ENCODE measurements around the gene STK32B.

The STK32B gene

DNA sequence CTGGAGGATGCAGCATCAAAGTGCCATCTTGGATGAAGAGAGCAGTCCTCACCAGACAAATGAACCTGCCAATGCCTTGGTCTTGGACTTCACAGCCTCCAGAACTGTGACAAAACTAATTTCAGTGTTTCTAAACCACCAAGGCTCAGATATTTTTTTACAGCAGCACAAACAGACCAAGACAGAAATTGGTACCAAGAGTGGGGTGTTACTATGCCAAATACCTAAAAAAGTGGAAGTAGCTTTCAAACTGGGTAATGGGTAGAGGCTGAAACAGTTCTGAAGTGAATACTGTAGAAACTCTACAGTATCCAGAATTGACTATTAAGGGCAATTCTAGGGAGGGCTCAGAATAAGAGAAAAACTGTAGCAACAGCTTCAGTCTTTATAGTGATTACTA is 170.8 kb downstream of the STK32B start:
- no peaks in the 10 kb centered on the region for H3K36me3 ChIP-seq (ENCODE audit: insufficient read depth, low read length)
- no peaks in the 10 kb centered on the region for H3K79me2 ChIP-seq (ENCODE audit: insufficient read depth, low read length)
- no peak overlapping the region for H3K4me2 ChIP-seq (ENCODE audit: low read depth, low read length, poor library complexity, severe bottlenecking)
- H2AFZ ChIP-seq (ENCODE audit: low read length) = no peak overlapping the region
- no peaks in the 10 kb centered on the region for H3K4me1 ChIP-seq (ENCODE audit: insufficient read depth, low read length, poor library complexity, severe bottlenecking)
- H3K27me3 ChIP-seq (ENCODE audit: insufficient read depth, low read length, poor library complexity, severe bottlenecking) = no peaks in the 10 kb centered on the region
- H3K9me3 ChIP-seq (ENCODE audit: insufficient read depth, low read depth, low read length) = no peaks in the 10 kb centered on the region
- no peaks in the 10 kb centered on the region for H3F3A ChIP-seq (ENCODE audit: low read depth)
- H3K9me2 ChIP-seq (replicated peaks; ENCODE audit: low read depth, low read length) = no peaks in the 10 kb centered on the region
- H4K20me1 ChIP-seq (ENCODE audit: insufficient read depth, low read length, poor library complexity, severe bottlenecking) = no peaks in the 10 kb centered on the region
- H3K9ac ChIP-seq (ENCODE audit: low read depth, low read length, poor library complexity, severe bottlenecking) = no peak overlapping the region
- H3K4me3 ChIP-seq (ENCODE audit: low read length, poor library complexity, severe bottlenecking) = no peak overlapping the region
- TF ChIP-seq, protein P1, sequence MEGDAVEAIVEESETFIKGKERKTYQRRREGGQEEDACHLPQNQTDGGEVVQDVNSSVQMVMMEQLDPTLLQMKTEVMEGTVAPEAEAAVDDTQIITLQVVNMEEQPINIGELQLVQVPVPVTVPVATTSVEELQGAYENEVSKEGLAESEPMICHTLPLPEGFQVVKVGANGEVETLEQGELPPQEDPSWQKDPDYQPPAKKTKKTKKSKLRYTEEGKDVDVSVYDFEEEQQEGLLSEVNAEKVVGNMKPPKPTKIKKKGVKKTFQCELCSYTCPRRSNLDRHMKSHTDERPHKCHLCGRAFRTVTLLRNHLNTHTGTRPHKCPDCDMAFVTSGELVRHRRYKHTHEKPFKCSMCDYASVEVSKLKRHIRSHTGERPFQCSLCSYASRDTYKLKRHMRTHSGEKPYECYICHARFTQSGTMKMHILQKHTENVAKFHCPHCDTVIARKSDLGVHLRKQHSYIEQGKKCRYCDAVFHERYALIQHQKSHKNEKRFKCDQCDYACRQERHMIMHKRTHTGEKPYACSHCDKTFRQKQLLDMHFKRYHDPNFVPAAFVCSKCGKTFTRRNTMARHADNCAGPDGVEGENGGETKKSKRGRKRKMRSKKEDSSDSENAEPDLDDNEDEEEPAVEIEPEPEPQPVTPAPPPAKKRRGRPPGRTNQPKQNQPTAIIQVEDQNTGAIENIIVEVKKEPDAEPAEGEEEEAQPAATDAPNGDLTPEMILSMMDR (conservative IDR thresholded peaks at IDR 0.05; ENCODE audit: low read length) = no peak
- no peak for TF ChIP-seq EZH2phosphoT487 (IDR thresholded peaks at IDR 0.05; ENCODE audit: borderline replicate concordance)

- no peaks in the 10 kb centered on the region for H3K9me2 ChIP-seq (replicated peaks; ENCODE audit: low read depth, low read length)
- no peak for TF ChIP-seq EZH2phosphoT487 (IDR thresholded peaks at IDR 0.05; ENCODE audit: borderline replicate concordance)
- TF ChIP-seq, protein P1 (conservative IDR thresholded peaks at IDR 0.05; ENCODE audit: low read length) = no peak
- no peaks in the 10 kb centered on the region for H3K79me2 ChIP-seq (ENCODE audit: insufficient read depth, low read length)
- H3K9me3 ChIP-seq (ENCODE audit: insufficient read depth, low read depth, low read length) = no peaks in the 10 kb centered on the region
- H3K27me3 ChIP-seq (ENCODE audit: insufficient read depth, low read length, poor library complexity, severe bottlenecking) = no peaks in the 10 kb centered on the region
- no peaks in the 10 kb centered on the region for H3K4me1 ChIP-seq (ENCODE audit: insufficient read depth, low read length, poor library complexity, severe bottlenecking)
- no peaks in the 10 kb centered on the region for H3K36me3 ChIP-seq (ENCODE audit: insufficient read depth, low read length)
- H3K9ac ChIP-seq (ENCODE audit: low read depth, low read length, poor library complexity, severe bottlenecking) = no peak overlapping the region
- H3K4me2 ChIP-seq (ENCODE audit: low read depth, low read length, poor library complexity, severe bottlenecking) = no peak overlapping the region
- no peaks in the 10 kb centered on the region for H3F3A ChIP-seq (ENCODE audit: low read depth)
- H3K4me3 ChIP-seq (ENCODE audit: low read length, poor library complexity, severe bottlenecking) = no peak overlapping the region
- no peak overlapping the region for H2AFZ ChIP-seq (ENCODE audit: low read length)
- no peaks in the 10 kb centered on the region for H4K20me1 ChIP-seq (ENCODE audit: insufficient read depth, low read length, poor library complexity, severe bottlenecking)
Measured at GRCh38 chr4:5222951-5223350, 171.7 kb downstream of the STK32B start.

DNA sequence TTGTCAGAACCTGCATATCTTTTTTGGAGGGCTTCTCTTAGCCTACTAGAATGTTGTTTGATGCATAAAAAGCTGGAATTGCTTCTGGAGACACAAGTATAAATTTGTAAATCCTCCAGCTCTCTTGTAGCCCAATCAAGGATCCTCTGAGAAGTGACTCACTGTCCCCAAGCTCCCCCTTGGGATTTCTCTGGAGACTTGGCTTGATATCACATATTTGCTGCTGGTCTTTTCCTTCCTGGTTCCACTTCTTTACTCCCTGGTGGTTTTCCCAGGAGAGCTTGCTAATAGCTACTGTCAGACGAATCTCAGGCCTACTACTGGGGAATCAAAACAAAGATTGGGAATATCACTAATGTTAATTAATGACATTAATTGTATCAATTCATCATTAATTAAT is 173.1 kb downstream of the STK32B start:
- no peaks in the 10 kb centered on the region for H4K20me1 ChIP-seq (ENCODE audit: insufficient read depth, low read length, poor library complexity, severe bottlenecking)
- H2AFZ ChIP-seq (ENCODE audit: low read length) = no peak overlapping the region
- H3K4me2 ChIP-seq (ENCODE audit: low read depth, low read length, poor library complexity, severe bottlenecking) = no peak overlapping the region
- H3K9ac ChIP-seq (ENCODE audit: low read depth, low read length, poor library complexity, severe bottlenecking) = no peak overlapping the region
- H3K36me3 ChIP-seq (ENCODE audit: insufficient read depth, low read length) = no peaks in the 10 kb centered on the region
- no peaks in the 10 kb centered on the region for H3K4me1 ChIP-seq (ENCODE audit: insufficient read depth, low read length, poor library complexity, severe bottlenecking)
- H3K9me2 ChIP-seq (replicated peaks; ENCODE audit: low read depth, low read length) = no peaks in the 10 kb centered on the region
- no peaks in the 10 kb centered on the region for H3K79me2 ChIP-seq (ENCODE audit: insufficient read depth, low read length)
- no peak overlapping the region for H3K4me3 ChIP-seq (ENCODE audit: low read length, poor library complexity, severe bottlenecking)
- no peaks in the 10 kb centered on the region for H3K27me3 ChIP-seq (ENCODE audit: insufficient read depth, low read length, poor library complexity, severe bottlenecking)
- TF ChIP-seq EZH2phosphoT487 (IDR thresholded peaks at IDR 0.05; ENCODE audit: borderline replicate concordance) = no peak
- TF ChIP-seq, protein P1 (conservative IDR thresholded peaks at IDR 0.05; ENCODE audit: low read length) = no peak
- H3K9me3 ChIP-seq (ENCODE audit: insufficient read depth, low read depth, low read length) = no peaks in the 10 kb centered on the region
- no peaks in the 10 kb centered on the region for H3F3A ChIP-seq (ENCODE audit: low read depth)

Data from Loucy (cell line).